ENCODE measurements around the gene SDK1.

DNA sequence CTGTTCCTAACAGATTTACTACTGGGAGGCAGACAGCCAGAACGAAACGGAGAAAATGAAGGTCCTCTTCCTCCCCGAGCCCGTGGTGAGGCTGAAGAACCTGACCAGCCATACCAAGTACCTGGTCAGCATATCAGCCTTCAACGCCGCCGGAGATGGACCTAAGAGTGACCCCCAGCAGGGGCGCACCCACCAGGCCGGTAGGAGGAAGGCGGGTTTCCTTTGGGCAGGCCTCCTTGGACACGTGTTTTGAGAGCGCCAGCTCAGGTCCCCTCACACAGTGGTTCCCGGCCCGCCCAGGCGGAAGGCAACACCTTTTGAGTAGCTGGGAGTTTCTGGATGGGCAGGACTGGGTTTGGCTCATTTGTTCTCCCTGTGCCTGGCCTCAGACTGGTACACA is 907.0 kb downstream of the SDK1 start:
- TF ChIP-seq SRF (IDR thresholded peaks at IDR 0.05; ENCODE audit: low read depth, low read length) (no peak), BRCA1 (IDR thresholded peaks at IDR 0.05; ENCODE audit: low read depth, low read length) (no peak), SIRT6 (IDR thresholded peaks at IDR 0.05; ENCODE audit: low read length) (no peak), CREB1 (IDR thresholded peaks at IDR 0.05) (no peak), TAF1 (IDR thresholded peaks at IDR 0.05; ENCODE audit: low read depth, low read length) (no peak), POLR2AphosphoS5 (IDR thresholded peaks at IDR 0.05; ENCODE audit: low read depth, low read length) (no peak)
- TF ChIP-seq, protein P1, sequence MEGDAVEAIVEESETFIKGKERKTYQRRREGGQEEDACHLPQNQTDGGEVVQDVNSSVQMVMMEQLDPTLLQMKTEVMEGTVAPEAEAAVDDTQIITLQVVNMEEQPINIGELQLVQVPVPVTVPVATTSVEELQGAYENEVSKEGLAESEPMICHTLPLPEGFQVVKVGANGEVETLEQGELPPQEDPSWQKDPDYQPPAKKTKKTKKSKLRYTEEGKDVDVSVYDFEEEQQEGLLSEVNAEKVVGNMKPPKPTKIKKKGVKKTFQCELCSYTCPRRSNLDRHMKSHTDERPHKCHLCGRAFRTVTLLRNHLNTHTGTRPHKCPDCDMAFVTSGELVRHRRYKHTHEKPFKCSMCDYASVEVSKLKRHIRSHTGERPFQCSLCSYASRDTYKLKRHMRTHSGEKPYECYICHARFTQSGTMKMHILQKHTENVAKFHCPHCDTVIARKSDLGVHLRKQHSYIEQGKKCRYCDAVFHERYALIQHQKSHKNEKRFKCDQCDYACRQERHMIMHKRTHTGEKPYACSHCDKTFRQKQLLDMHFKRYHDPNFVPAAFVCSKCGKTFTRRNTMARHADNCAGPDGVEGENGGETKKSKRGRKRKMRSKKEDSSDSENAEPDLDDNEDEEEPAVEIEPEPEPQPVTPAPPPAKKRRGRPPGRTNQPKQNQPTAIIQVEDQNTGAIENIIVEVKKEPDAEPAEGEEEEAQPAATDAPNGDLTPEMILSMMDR (IDR thresholded peaks at IDR 0.05; ENCODE audit: control extremely low read depth in 1 of 3, insufficient read depth in 1 of 3, low read depth in 1 of 3, low read length in 3 of 3): no peak
- TF ChIP-seq, protein P2, sequence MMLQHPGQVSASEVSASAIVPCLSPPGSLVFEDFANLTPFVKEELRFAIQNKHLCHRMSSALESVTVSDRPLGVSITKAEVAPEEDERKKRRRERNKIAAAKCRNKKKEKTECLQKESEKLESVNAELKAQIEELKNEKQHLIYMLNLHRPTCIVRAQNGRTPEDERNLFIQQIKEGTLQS (IDR thresholded peaks at IDR 0.05; ENCODE audit: insufficient read depth, low read depth, low read length): no peak
- TF ChIP-seq, protein P3, sequence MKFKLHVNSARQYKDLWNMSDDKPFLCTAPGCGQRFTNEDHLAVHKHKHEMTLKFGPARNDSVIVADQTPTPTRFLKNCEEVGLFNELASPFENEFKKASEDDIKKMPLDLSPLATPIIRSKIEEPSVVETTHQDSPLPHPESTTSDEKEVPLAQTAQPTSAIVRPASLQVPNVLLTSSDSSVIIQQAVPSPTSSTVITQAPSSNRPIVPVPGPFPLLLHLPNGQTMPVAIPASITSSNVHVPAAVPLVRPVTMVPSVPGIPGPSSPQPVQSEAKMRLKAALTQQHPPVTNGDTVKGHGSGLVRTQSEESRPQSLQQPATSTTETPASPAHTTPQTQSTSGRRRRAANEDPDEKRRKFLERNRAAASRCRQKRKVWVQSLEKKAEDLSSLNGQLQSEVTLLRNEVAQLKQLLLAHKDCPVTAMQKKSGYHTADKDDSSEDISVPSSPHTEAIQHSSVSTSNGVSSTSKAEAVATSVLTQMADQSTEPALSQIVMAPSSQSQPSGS (IDR thresholded peaks at IDR 0.05; ENCODE audit: low read length): no peak
